ENCODE data around the gene HTR3B.

HTR3B gene

DNA sequence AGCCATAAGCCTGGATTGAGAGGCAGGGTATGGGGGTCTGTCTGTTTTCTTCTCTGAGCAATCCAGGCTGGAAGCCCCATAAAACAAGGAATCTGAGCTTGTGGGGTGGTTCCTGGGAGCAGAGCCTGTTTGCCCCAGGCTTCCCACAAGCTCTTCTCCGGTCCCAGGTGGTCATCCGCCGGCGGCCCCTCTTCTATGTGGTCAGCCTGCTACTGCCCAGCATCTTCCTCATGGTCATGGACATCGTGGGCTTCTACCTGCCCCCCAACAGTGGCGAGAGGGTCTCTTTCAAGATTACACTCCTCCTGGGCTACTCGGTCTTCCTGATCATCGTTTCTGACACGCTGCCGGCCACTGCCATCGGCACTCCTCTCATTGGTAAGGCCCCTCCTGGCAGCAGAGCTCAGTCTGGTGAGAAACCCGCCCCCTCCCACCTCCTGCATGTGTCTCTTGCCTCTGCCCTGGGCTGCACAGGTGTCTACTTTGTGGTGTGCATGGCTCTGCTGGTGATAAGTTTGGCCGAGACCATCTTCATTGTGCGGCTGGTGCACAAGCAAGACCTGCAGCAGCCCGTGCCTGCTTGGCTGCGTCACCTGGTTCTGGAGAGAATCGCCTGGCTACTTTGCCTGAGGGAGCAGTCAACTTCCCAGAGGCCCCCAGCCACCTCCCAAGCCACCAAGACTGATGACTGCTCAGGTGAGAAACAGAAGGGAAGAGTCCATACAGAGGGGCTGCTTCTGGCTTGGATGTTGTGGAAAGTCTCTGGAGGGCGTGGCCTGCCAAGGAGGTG, 82.0 kb downstream of the HTR3B start:
- no peak overlapping the region for H3K4me3 ChIP-seq (ENCODE audit: low read depth, low read length)
- TF ChIP-seq CTCF (IDR thresholded peaks at IDR 0.05; ENCODE audit: insufficient read depth, low read length, missing control alignments), result no peak
- DNase-seq (ENCODE audit: low read depth, low spot score), result no peak
- ChIA-PET POLR2A (no interaction called here), CTCF (interaction anchor here (1.4 to 1.9 kb wide), 3 partner anchors 8 to 275 kb away, joined by 3 to 5 read pairs (median 4); no protein-coding TSS in a partner anchor)

DNA sequence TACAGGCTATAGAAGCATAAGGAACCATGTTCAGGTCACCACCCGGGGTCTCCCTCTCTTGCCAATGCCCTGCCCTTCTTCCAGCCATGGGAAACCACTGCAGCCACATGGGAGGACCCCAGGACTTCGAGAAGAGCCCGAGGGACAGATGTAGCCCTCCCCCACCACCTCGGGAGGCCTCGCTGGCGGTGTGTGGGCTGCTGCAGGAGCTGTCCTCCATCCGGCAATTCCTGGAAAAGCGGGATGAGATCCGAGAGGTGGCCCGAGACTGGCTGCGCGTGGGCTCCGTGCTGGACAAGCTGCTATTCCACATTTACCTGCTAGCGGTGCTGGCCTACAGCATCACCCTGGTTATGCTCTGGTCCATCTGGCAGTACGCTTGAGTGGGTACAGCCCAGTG, 84.8 kb downstream of the HTR3B start:
- POLR2A ChIA-PET, result no interaction called here
- CTCF ChIA-PET, result no interaction called here
- TF ChIP-seq CTCF (IDR thresholded peaks at IDR 0.05; ENCODE audit: insufficient read depth, low read length, missing control alignments), result no peak
- no peak for DNase-seq (ENCODE audit: low read depth, low spot score)
- H3K4me3 ChIP-seq (ENCODE audit: low read depth, low read length), result no peak overlapping the region

- no peak for DNase-seq (ENCODE audit: low read depth, low spot score)
- CTCF ChIA-PET, result interaction anchor here (8.8 kb wide), 1 partner anchor 272 kb away, joined by 251 read pairs; no protein-coding TSS in a partner anchor
- no peak overlapping the region for H3K4me3 ChIP-seq (ENCODE audit: low read depth, low read length)
- no peak for TF ChIP-seq CTCF (IDR thresholded peaks at IDR 0.05; ENCODE audit: insufficient read depth, low read length, missing control alignments)
- POLR2A ChIA-PET, result no interaction called here
Measured at GRCh38 chr11:113989916-113990315, 85.3 kb downstream of the HTR3B start.

DNA sequence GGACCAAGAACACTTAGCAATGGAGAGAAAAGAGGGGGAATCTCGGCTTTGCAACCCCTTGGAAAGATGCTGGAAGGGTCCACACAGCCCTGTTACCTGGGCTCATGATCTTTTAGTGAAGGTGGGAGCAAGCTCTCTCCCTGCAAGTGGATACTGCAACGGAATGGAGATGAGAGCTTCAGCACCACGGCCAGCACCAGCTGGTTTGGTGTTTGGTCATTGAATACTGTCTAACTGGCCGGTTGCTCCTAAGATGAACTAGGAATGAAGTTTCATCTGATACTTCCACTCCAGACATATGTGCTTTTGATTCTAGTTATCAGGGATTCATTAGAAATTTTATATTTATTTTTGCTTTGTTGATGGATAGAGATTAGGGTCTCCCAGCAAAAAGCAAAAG, 86.6 kb downstream of the HTR3B start:
- no peak for DNase-seq (ENCODE audit: low read depth, low spot score)
- no peak for TF ChIP-seq CTCF (IDR thresholded peaks at IDR 0.05; ENCODE audit: insufficient read depth, low read length, missing control alignments)
- ChIA-PET POLR2A (no interaction called here), CTCF (interaction anchor here (4.1 to 8.8 kb wide), 2 partner anchors 12 to 270 kb away, joined by 19 to 251 read pairs; no protein-coding TSS in a partner anchor)
- no peak overlapping the region for H3K4me3 ChIP-seq (ENCODE audit: low read depth, low read length)

GRCh38 chr11:113991718-113992458, 87.3 kb downstream of the HTR3B start:
- TF ChIP-seq CTCF (IDR thresholded peaks at IDR 0.05; ENCODE audit: insufficient read depth, low read length, missing control alignments), result no peak
- CTCF ChIA-PET, result interaction anchor here (1.2 to 8.8 kb wide), 4 partner anchors 11 to 270 kb away, joined by 3 to 251 read pairs (median 12); no protein-coding TSS in a partner anchor
- DNase-seq (ENCODE audit: low read depth, low spot score), result no peak
- POLR2A ChIA-PET, result no interaction called here
- no peak overlapping the region for H3K4me3 ChIP-seq (ENCODE audit: low read depth, low read length)

All from AG04449 (cell line).